ENCODE results near the gene RNF44. TPM values are rescaled to one million over a fixed set of nuclear protein-coding genes. Genes with fewer than 3 reads are reported as not detected.

The RNF44 gene
- total RNA-seq, 1 experiment from 2014 or later: 84.2 TPM

DNA sequence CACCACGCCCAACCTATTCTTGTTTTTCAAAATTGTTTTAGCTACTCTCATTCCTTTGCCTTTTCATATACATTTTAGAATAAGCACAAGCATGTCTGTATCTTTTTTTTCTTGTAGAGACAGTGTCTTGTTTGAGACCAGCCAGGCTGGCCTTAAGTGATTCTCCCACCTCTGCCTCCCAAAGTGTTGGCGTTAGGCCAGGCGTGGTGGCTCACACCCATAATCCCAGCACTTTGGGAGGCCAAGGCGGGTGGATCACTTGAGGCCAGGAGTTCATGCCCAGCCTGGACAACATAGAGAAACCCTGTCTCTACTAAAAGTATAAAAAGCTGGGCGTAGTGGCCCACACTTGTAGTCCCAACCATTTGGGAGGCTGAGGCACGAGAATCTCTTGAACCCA lies 13.1 kb downstream of the RNF44 start:
- Histone ChIP-seq H3K4me3 (ENCODE audit: low read depth, low read length) (no peak overlapping the region), H3K36me3 (ENCODE audit: control insufficient read depth, insufficient read depth, low read length) (peaks cover 1% of the 10 kb centered on the region), H3K4me1 (no peaks in the 10 kb centered on the region), H3K27me3 (replicated peaks; ENCODE audit: control insufficient read depth, insufficient read depth, low read length) (no peaks in the 10 kb centered on the region), H3K9me3 (no peaks in the 10 kb centered on the region)
- DNase-seq: no peak
- TF ChIP-seq, protein P1, sequence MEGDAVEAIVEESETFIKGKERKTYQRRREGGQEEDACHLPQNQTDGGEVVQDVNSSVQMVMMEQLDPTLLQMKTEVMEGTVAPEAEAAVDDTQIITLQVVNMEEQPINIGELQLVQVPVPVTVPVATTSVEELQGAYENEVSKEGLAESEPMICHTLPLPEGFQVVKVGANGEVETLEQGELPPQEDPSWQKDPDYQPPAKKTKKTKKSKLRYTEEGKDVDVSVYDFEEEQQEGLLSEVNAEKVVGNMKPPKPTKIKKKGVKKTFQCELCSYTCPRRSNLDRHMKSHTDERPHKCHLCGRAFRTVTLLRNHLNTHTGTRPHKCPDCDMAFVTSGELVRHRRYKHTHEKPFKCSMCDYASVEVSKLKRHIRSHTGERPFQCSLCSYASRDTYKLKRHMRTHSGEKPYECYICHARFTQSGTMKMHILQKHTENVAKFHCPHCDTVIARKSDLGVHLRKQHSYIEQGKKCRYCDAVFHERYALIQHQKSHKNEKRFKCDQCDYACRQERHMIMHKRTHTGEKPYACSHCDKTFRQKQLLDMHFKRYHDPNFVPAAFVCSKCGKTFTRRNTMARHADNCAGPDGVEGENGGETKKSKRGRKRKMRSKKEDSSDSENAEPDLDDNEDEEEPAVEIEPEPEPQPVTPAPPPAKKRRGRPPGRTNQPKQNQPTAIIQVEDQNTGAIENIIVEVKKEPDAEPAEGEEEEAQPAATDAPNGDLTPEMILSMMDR (IDR thresholded peaks at IDR 0.05; ENCODE audit: insufficient read depth in 1 of 2, low read depth in 1 of 2, low read length in 1 of 2, severe bottlenecking in 1 of 2, unreplicated experiment in 1 of 2): no peak
- CTCF ChIA-PET: no interaction called here
- intact Hi-C loops (cut with micrococcal nuclease; ENCODE audit: unreplicated experiment): no loop called here
- Mint-ChIP-seq H3K36me3 (ENCODE audit: insufficient read depth, unreplicated experiment) (peaks cover 12% of the 10 kb centered on the region), H3K4me3 (ENCODE audit: unreplicated experiment) (no peak overlapping the region), H3K9me3 (ENCODE audit: unreplicated experiment) (no peaks in the 10 kb centered on the region), H3K27ac (ENCODE audit: unreplicated experiment) (no peak overlapping the region), H3K4me1 (ENCODE audit: low read depth, unreplicated experiment) (no peaks in the 10 kb centered on the region), H3K27me3 (ENCODE audit: insufficient read depth, unreplicated experiment) (no peaks in the 10 kb centered on the region)
- no TSS peak for BruUV-seq (replicated peaks)
- POLR2A ChIA-PET: no interaction called here

DNA sequence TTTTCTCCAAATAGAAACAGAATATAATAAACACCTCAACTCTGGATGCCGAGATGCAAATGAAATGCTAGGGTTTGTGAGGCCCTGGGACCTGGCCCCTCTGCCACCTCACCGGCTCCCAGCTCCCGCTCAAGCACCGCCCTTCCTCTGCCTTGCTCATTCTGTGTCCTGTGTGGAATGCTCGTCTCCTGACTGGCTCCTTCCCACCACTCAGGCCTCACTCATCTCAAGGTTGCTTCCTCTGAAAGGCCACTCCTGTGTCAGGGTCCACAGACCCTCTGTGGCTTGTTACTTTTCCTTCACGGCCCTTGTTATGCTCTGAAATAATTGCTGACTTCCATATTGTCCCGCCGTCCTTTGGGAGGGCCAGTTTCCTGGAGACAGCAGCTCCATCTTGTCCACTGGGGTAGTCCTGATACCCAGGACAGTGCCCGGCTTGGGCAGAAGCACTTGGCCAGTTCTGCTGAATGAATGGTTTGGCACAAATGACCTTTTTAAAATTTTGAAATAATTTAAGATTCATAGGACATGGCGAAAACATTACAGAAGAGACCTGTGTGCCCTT lies 15.4 kb downstream of the RNF44 start:
- H3K4me1 ChIP-seq: no peaks in the 10 kb centered on the region
- no peak for DNase-seq
- no peaks in the 10 kb centered on the region for H3K27me3 ChIP-seq (replicated peaks; ENCODE audit: control insufficient read depth, insufficient read depth, low read length)
- H3K36me3 Mint-ChIP-seq (ENCODE audit: insufficient read depth, unreplicated experiment): peaks cover 5% of the 10 kb centered on the region
- TF ChIP-seq, protein P1 (IDR thresholded peaks at IDR 0.05; ENCODE audit: insufficient read depth in 1 of 2, low read depth in 1 of 2, low read length in 1 of 2, severe bottlenecking in 1 of 2, unreplicated experiment in 1 of 2): no peak
- H3K9me3 Mint-ChIP-seq (ENCODE audit: unreplicated experiment): no peaks in the 10 kb centered on the region
- BruUV-seq (replicated peaks): no TSS peak
- no peak overlapping the region for H3K4me3 ChIP-seq (ENCODE audit: low read depth, low read length)
- H3K4me3 Mint-ChIP-seq (ENCODE audit: unreplicated experiment): no peak overlapping the region
- ChIA-PET POLR2A (no interaction called here), CTCF (interaction anchor here (0.8 kb wide), 1 partner anchor 14 kb away, joined by 3 read pairs; no protein-coding TSS in a partner anchor)
- intact Hi-C loops (cut with micrococcal nuclease; ENCODE audit: unreplicated experiment): no loop called here
- no peaks in the 10 kb centered on the region for H3K9me3 ChIP-seq
- H3K4me1 Mint-ChIP-seq (ENCODE audit: low read depth, unreplicated experiment): peaks cover 6% of the 10 kb centered on the region
- H3K36me3 ChIP-seq (ENCODE audit: control insufficient read depth, insufficient read depth, low read length): no peaks in the 10 kb centered on the region; the same call in 1 of the 2 replicates
- no peak overlapping the region for H3K27ac Mint-ChIP-seq (ENCODE audit: unreplicated experiment)
- H3K27me3 Mint-ChIP-seq (ENCODE audit: insufficient read depth, unreplicated experiment): no peaks in the 10 kb centered on the region

DNA sequence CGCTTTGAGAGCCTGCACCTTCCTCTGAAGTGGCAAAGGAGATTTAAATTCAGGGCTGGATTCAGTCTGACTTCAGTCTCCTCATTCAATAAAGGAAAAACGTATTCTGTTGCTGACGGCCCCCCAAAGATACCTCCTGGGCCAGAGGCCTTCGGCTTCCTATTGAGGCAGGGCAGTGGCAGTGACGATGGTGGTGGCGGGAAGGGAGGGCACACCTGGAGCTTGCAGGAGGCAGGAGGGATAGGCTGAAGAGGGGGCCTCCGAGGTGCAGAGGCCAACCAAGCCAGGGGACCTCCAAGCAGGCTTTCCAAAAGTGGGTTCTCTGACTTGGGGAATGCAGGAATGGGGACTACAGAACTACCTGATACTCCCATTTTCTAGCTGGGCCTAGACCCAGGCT lies 15.9 kb downstream of the RNF44 start:
- ChIA-PET POLR2A (no interaction called here), CTCF (no interaction called here)
- no peaks in the 10 kb centered on the region for H3K36me3 ChIP-seq (ENCODE audit: control insufficient read depth, insufficient read depth, low read length)
- no peak for DNase-seq
- Mint-ChIP-seq H3K4me3 (ENCODE audit: unreplicated experiment) (no peak overlapping the region), H3K4me1 (ENCODE audit: low read depth, unreplicated experiment) (peaks cover 6% of the 10 kb centered on the region), H3K9me3 (ENCODE audit: unreplicated experiment) (no peaks in the 10 kb centered on the region), H3K27ac (ENCODE audit: unreplicated experiment) (no peak overlapping the region), H3K36me3 (ENCODE audit: insufficient read depth, unreplicated experiment) (peaks cover 5% of the 10 kb centered on the region), H3K27me3 (ENCODE audit: insufficient read depth, unreplicated experiment) (no peaks in the 10 kb centered on the region)
- TF ChIP-seq, protein P1 (IDR thresholded peaks at IDR 0.05; ENCODE audit: insufficient read depth in 1 of 2, low read depth in 1 of 2, low read length in 1 of 2, severe bottlenecking in 1 of 2, unreplicated experiment in 1 of 2): no peak
- no peak overlapping the region for H3K4me3 ChIP-seq (ENCODE audit: low read depth, low read length)
- no peaks in the 10 kb centered on the region for H3K4me1 ChIP-seq
- intact Hi-C loops (cut with micrococcal nuclease; ENCODE audit: unreplicated experiment): no loop called here
- no peaks in the 10 kb centered on the region for H3K27me3 ChIP-seq (replicated peaks; ENCODE audit: control insufficient read depth, insufficient read depth, low read length)
- BruUV-seq (replicated peaks): no TSS peak
- H3K9me3 ChIP-seq: no peaks in the 10 kb centered on the region

Measured in Caco-2 (cell line).